Fibroblast of pulmonary artery (primary cell): ENCODE data around the gene PAPPA.

Source experiments
- DNase-seq: peaks from one replicate; pipeline ENCODE4 v3.0.0-alpha.2; 2010; ENCODE audit warnings: low read depth
- H3K4me3 ChIP-seq: replicated peaks from 2 replicates; pipeline ENCODE4 v1.5.1; 2011; ENCODE audit warnings: low read depth, mild to moderate bottlenecking, control low read depth, low read length, moderate library complexity
- TF ChIP-seq, protein P1 (sequence below): IDR thresholded peaks from 2 replicates; pipeline ENCODE4 v1.5.1; 2011; ENCODE audit warnings: mild to moderate bottlenecking, control low read depth, low read length, inconsistent platforms; ENCODE audit errors: missing control alignments

PAPPA gene

DNA sequence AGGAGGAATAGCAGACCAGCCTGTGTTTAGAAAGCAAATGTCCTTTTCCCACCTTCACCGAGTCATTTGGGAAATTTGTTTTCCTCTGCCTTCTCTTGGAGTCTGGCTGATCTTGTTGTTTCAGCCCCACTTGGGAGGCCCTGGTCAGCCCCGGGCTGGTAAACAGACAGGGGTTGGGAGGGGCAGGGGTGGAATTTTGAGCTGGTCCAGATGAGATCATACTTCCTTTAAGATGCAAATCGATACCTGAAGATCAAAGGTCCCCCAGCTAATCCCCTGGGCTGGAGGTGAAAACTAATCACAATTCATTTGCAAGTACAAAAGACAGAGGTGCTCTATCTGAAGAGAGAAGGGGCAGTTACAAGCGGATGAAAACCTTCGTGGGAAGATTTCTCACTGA is 118.4 kb downstream of the PAPPA start:
- TF ChIP-seq, protein P1, sequence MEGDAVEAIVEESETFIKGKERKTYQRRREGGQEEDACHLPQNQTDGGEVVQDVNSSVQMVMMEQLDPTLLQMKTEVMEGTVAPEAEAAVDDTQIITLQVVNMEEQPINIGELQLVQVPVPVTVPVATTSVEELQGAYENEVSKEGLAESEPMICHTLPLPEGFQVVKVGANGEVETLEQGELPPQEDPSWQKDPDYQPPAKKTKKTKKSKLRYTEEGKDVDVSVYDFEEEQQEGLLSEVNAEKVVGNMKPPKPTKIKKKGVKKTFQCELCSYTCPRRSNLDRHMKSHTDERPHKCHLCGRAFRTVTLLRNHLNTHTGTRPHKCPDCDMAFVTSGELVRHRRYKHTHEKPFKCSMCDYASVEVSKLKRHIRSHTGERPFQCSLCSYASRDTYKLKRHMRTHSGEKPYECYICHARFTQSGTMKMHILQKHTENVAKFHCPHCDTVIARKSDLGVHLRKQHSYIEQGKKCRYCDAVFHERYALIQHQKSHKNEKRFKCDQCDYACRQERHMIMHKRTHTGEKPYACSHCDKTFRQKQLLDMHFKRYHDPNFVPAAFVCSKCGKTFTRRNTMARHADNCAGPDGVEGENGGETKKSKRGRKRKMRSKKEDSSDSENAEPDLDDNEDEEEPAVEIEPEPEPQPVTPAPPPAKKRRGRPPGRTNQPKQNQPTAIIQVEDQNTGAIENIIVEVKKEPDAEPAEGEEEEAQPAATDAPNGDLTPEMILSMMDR, result no peak

DNA sequence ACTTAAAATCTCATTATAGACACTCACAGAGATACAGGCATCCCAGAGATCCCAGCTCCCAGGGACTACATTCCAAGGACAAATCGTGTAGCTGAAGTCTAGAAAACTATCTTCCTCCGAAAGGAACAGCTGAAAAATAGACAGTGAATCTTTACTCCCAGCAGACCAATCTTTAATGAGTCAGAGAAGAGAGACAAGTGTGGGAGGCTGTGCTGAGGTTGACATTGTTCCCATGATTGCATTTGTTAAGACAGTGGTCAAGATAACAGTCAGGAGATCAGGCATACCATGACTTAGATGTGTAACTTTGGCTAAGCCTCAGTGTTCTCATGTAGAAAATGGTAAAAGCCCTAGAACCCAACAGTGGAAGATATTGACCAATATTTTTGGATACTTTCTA is 120.7 kb downstream of the PAPPA start:
- TF ChIP-seq, protein P1, result no peak
- peak; percentile 75 for DNase-seq
- no peak overlapping the region for H3K4me3 ChIP-seq

More for the DNA sequence above, 118.4 kb downstream of the PAPPA start:
- no peak overlapping the region for H3K4me3 ChIP-seq
- DNase-seq, result no peak

DNA sequence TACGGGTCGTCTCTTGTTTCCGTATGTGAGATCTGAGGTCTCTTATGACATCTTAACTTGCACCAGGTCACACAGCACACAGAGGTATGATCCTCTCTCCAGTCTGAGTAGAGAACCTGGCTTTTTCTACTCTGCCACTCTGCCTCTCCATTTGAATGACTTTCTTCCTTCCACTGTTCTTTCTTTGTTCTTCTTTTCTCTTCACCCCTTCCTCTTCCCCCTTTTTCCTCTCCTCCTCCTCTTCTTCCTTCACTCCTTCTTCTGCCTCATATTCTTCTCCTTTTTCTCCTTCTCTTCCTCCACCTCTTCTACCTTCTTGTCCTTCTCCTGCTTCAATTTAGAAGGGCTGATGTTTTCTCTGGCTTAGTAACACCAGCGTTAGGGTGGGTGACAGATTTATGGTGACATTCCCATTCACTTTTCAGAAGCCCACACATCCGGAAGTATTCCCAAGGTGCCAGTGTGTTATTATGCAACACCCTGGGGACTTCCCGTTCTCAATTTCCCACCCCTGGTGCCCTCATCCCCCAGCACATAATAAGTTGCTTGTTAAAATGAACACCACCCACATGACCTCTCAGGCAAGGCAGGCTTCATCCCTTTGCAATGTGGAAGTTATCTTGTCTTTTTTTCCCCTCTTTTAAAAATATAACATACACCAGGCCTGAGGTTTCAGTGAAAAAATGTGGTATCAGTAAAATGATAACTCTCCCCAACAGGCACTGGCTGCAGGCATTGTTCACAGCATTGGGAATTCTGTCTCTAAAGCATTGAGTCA is 122.0 kb downstream of the PAPPA start:
- peak; percentile 75 for DNase-seq

DNA sequence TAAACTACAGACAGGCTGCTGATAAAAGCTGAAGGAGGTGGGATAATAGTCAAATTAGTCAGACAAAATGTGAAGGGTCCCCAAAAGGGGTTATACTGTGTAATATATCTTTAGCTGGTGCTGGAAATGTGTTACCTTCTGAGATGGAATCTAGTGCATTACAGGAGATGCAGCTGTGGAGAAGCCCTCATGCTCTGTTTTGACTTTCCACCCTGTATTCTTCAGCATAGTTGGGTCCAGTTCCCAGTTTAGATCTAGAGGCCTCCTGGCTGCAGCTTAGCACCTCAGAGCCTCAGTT is 122.6 kb downstream of the PAPPA start:
- no peak overlapping the region for H3K4me3 ChIP-seq
- DNase-seq, result no peak
- TF ChIP-seq, protein P1, result no peak

More for the DNA sequence above, 122.0 kb downstream of the PAPPA start:
- H3K4me3 ChIP-seq, result no peak overlapping the region
- TF ChIP-seq, protein P1, result no peak

DNA sequence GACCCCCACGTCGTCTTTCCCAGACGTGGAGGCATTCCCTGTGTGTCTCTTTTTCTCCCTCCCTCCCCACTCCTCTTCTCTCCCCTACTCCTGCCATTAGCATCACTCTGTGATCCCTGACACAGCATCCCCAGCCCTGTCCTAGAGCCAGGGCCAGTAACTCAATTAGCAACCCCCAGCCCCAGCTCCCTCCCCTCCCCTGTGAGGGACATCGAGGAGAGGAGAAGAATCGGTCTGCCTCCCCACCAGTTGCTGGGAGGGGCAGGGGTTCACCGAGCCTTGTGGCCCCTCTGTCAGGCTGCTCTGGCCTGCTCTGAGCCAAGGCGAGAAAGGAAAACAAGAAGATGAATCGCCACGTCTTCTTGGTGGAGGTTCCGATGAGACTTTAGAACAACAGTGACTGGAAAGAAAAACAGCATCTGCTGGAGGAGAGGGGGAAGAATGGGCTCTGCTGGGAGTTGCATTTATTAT is 123.1 kb downstream of the PAPPA start:
- no peak overlapping the region for H3K4me3 ChIP-seq
- TF ChIP-seq, protein P1, result no peak
- DNase-seq, result no peak

DNA sequence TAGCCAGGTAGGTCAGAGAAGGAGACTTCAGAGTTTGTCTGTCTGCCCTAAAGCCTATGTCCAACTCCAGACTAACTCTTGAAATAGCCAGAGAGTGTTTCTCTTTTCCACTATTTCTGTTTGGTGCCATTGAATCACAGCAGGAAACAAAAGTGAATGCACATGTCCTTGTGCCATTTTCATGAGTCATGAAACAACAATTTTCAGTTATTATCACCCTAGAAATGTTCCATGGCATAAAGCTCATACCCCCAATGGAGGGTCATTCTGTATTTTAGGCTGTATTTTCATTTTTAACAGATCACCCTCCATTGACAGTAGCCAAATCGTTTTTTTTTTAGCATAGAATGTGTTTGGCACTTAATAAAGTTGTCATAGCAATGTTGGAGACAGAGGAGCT is 124.7 kb downstream of the PAPPA start:
- no peak overlapping the region for H3K4me3 ChIP-seq
- DNase-seq, result peak; percentile 34
- TF ChIP-seq, protein P1, result no peak

DNA sequence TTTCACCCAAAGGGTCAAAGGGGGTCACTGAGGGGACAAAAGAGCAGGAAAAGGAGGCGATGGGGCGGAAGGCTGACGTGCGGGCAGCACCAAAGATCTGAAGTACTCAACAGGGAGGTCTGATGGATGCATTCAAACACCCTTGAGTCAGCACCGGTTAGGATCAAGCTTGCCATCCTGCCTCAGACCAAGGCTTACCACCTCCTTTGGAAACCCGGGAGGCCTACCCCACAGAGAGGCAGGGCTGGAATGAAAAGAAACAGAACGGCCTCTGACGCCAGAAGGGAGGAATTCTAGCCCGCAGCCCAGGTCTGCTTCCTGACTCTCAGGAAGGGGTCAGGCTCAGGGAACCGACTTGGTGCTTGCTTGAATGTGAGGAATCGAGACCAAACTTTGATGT is 125.6 kb downstream of the PAPPA start:
- no peak overlapping the region for H3K4me3 ChIP-seq
- DNase-seq, result peak; percentile 41
- TF ChIP-seq, protein P1, result no peak
